MM.1S (cell line): ENCODE data around the gene TNFRSF8.

Experiments used
- DNase-seq: peaks from one replicate; pipeline ENCODE4 v3.0.0-alpha.2; 2015
- H2AFZ ChIP-seq: fragments of 300-600 bp; sonication (generic); 2 replicates; pipeline ENCODE4 v1.6.0; 2016; ENCODE audit warnings: antibody characterized with exemption, low read length
- H3F3A ChIP-seq: fragments of 300-600 bp; sonication (generic); 2 replicates; pipeline ENCODE4 v1.6.1; 2016; ENCODE audit warnings: mild to moderate bottlenecking, antibody characterized with exemption, low read length, moderate library complexity, mixed read lengths; ENCODE audit not compliant: insufficient read depth
- H3K27ac ChIP-seq: fragments of 300-600 bp; sonication (generic); 2 replicates; pipeline ENCODE4 v1.5.1; 2016; ENCODE audit warnings: mild to moderate bottlenecking, low read length
- H3K27me3 ChIP-seq: fragments of 300-600 bp; sonication (generic); replicated peaks from 2 replicates; pipeline ENCODE4 v1.6.0; 2016; ENCODE audit warnings: low read length; ENCODE audit not compliant: insufficient read depth
- H3K36me3 ChIP-seq: fragments of 300-600 bp; sonication (generic); replicated peaks from 2 replicates; pipeline ENCODE4 v1.6.1; 2016; ENCODE audit warnings: mild to moderate bottlenecking, low read length, mixed read lengths; ENCODE audit not compliant: insufficient read depth
- H3K4me1 ChIP-seq: fragments of 300-600 bp; sonication (generic); 2 replicates; pipeline ENCODE4 v1.6.1; 2016; ENCODE audit warnings: low read length, mixed read lengths
- H3K4me2 ChIP-seq: fragments of 300-600 bp; sonication (generic); 2 replicates; pipeline ENCODE4 v1.6.0; 2016; ENCODE audit warnings: low read depth, low read length
- H3K4me3 ChIP-seq: fragments of 300-600 bp; sonication (generic); 2 replicates; pipeline ENCODE4 v1.5.1; 2016; ENCODE audit warnings: low read length, mixed read lengths
- H3K79me2 ChIP-seq: fragments of 300-600 bp; sonication (generic); 2 replicates; pipeline ENCODE4 v1.6.1; 2016; ENCODE audit warnings: mixed run types, low read length, mixed read lengths
- H3K9ac ChIP-seq: fragments of 300-600 bp; sonication (generic); 2 replicates; pipeline ENCODE4 v1.6.1; 2016; ENCODE audit warnings: low read length, mixed read lengths
- H3K9me2 ChIP-seq: fragments of 300-600 bp; sonication (generic); replicated peaks from 2 replicates; pipeline ENCODE4 v1.6.1; 2016; ENCODE audit warnings: mild to moderate bottlenecking, low read length, mixed read lengths; ENCODE audit not compliant: insufficient read depth
- H3K9me3 ChIP-seq: fragments of 300-600 bp; sonication (generic); replicated peaks from 2 replicates; pipeline ENCODE4 v1.6.1; 2016; ENCODE audit warnings: mild to moderate bottlenecking, low read length, mixed read lengths; ENCODE audit not compliant: insufficient read depth
- H4K20me1 ChIP-seq: fragments of 300-600 bp; sonication (generic); 2 replicates; pipeline ENCODE4 v1.6.1; 2016; ENCODE audit warnings: mild to moderate bottlenecking, low read length, moderate library complexity, mixed read lengths; ENCODE audit not compliant: insufficient read depth
- CTCF ChIP-seq: fragments of 300-600 bp; sonication (generic); IDR thresholded peaks from 2 replicates; pipeline ENCODE4 v1.5.1; 2016; ENCODE audit warnings: antibody characterized with exemption, low read length, mixed read lengths
- EZH2 ChIP-seq: fragments of 300-600 bp; sonication (generic); optimal IDR thresholded peaks from 2 replicates; pipeline ENCODE3; 2017; ENCODE audit warnings: low read depth, mild to moderate bottlenecking, antibody characterized with exemption, low read length, mixed read lengths
- EZH2phosphoT487 ChIP-seq: fragments of 300-600 bp; sonication (generic); IDR thresholded peaks from 2 replicates; pipeline ENCODE4 v1.6.1; 2018; ENCODE audit warnings: antibody characterized with exemption, low read length

TNFRSF8 gene

DNA sequence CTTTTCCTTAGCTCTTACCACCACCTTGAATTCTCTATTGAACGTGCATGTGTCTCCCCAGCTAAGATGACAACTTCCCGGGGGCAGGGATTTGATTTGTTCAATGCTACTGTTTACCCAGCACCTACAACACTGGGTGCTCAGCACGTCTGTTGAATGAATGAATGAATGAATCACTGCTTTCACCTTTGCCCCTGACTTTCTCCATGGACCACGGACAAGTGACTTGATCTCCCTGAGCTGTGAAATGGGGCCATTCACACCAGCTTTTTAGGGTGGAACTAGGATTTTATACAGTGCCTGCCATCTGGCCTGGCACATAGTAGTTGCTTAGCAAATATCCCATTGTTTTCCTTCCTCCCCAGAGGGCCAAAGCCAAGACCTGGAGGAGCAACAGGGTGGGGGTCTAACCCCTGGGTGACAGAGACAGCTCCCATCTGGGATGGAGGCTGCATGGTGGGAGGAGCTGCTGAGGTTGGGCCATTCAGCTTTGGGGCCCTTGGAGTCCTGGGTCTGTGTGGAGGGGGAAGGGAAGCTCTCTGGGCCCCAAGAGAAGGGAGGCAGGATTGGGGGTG is 119.4 kb downstream of the TNFRSF8 start:
- no peak for DNase-seq
- Histone ChIP-seq H3K36me3 (no peaks in the 10 kb centered on the region), H3K9me2 (no peaks in the 10 kb centered on the region), H3K4me3 (no peak overlapping the region), H2AFZ (no peak overlapping the region), H3K4me1 (no peaks in the 10 kb centered on the region), H3K27me3 (no peaks in the 10 kb centered on the region), H3K79me2 (0 out of 2 replicates have a peak, but pooled peaks cover 7% of the 10 kb centered on the region), H4K20me1 (no peaks in the 10 kb centered on the region), H3F3A (no peaks in the 10 kb centered on the region), H3K27ac (no peak overlapping the region), H3K9me3 (no peaks in the 10 kb centered on the region), H3K4me2 (no peak overlapping the region), H3K9ac (no peak overlapping the region)
- TF ChIP-seq CTCF: no peak
- no peak for TF ChIP-seq EZH2
- TF ChIP-seq EZH2phosphoT487: no peak

- TF ChIP-seq EZH2phosphoT487 (no peak), CTCF (no peak), EZH2 (no peak)
- Histone ChIP-seq H3K4me2 (no peak overlapping the region), H4K20me1 (no peaks in the 10 kb centered on the region), H3K79me2 (0 out of 2 replicates have a peak, but pooled peaks cover 7% of the 10 kb centered on the region), H3K4me1 (no peaks in the 10 kb centered on the region), H3K36me3 (no peaks in the 10 kb centered on the region), H3K27ac (no peak overlapping the region), H3F3A (no peaks in the 10 kb centered on the region), H3K9me3 (no peaks in the 10 kb centered on the region), H2AFZ (no peak overlapping the region), H3K9me2 (no peaks in the 10 kb centered on the region), H3K9ac (no peak overlapping the region), H3K27me3 (no peaks in the 10 kb centered on the region), H3K4me3 (no peak overlapping the region)
- no peak for DNase-seq
These were observed 120.1 kb downstream of the TNFRSF8 start for GRCh38 chr1:12183095-12183794.

GRCh38 chr1:12184008-12184681 is 121.0 kb downstream of the TNFRSF8 start:
- no peak overlapping the region for H3K27ac ChIP-seq
- H3K4me3 ChIP-seq: no peak overlapping the region
- no peaks in the 10 kb centered on the region for H3K27me3 ChIP-seq
- no peaks in the 10 kb centered on the region for H3F3A ChIP-seq
- DNase-seq: no peak
- H3K79me2 ChIP-seq: 0 out of 2 replicates have a peak, but pooled peaks cover 7% of the 10 kb centered on the region
- H3K4me1 ChIP-seq: no peaks in the 10 kb centered on the region
- H3K9me3 ChIP-seq: no peaks in the 10 kb centered on the region
- H3K9ac ChIP-seq: no peak overlapping the region
- TF ChIP-seq CTCF: no peak
- no peak overlapping the region for H2AFZ ChIP-seq
- no peak overlapping the region for H3K4me2 ChIP-seq
- no peaks in the 10 kb centered on the region for H4K20me1 ChIP-seq
- no peaks in the 10 kb centered on the region for H3K9me2 ChIP-seq
- H3K36me3 ChIP-seq: no peaks in the 10 kb centered on the region
